ENCODE data around the gene AUTS2.

Gene AUTS2

GRCh38 chr7:69912141-69912540, 313.9 kb downstream of the AUTS2 start:
- Histone ChIP-seq H3K4me2 (ENCODE audit: low read depth, low read length, poor library complexity, severe bottlenecking) (no peak overlapping the region), H3K4me1 (ENCODE audit: insufficient read depth, low read length, poor library complexity, severe bottlenecking) (peaks cover 26% of the 10 kb centered on the region), H3K9me3 (ENCODE audit: insufficient read depth, low read depth, low read length) (peaks cover 10% of the 10 kb centered on the region; the same call in 1 of the 2 replicates), H3K79me2 (ENCODE audit: insufficient read depth, low read length) (peaks cover 56% of the 10 kb centered on the region; the same call in 1 of the 2 replicates), H3K27me3 (ENCODE audit: insufficient read depth, low read length, poor library complexity, severe bottlenecking) (no peaks in the 10 kb centered on the region), H2AFZ (ENCODE audit: low read length) (no peak overlapping the region), H3K36me3 (ENCODE audit: insufficient read depth, low read length) (no peaks in the 10 kb centered on the region), H3K9me2 (replicated peaks; ENCODE audit: low read depth, low read length) (no peaks in the 10 kb centered on the region), H4K20me1 (ENCODE audit: insufficient read depth, low read length, poor library complexity, severe bottlenecking) (no peaks in the 10 kb centered on the region), H3K4me3 (ENCODE audit: low read length, poor library complexity, severe bottlenecking) (no peak overlapping the region), H3F3A (ENCODE audit: low read depth) (no peaks in the 10 kb centered on the region), H3K9ac (ENCODE audit: low read depth, low read length, poor library complexity, severe bottlenecking) (no peak overlapping the region)
- TF ChIP-seq CTCF (conservative IDR thresholded peaks at IDR 0.05; ENCODE audit: low read length) (no peak), EZH2phosphoT487 (IDR thresholded peaks at IDR 0.05; ENCODE audit: borderline replicate concordance) (no peak)

- H3K9me3 ChIP-seq (ENCODE audit: insufficient read depth, low read depth, low read length), result peaks cover 10% of the 10 kb centered on the region; the same call in 1 of the 2 replicates
- no peak for TF ChIP-seq CTCF (conservative IDR thresholded peaks at IDR 0.05; ENCODE audit: low read length)
- TF ChIP-seq EZH2phosphoT487 (IDR thresholded peaks at IDR 0.05; ENCODE audit: borderline replicate concordance), result no peak
- H3F3A ChIP-seq (ENCODE audit: low read depth), result no peaks in the 10 kb centered on the region
- no peaks in the 10 kb centered on the region for H4K20me1 ChIP-seq (ENCODE audit: insufficient read depth, low read length, poor library complexity, severe bottlenecking)
- H3K79me2 ChIP-seq (ENCODE audit: insufficient read depth, low read length), result peaks cover 54% of the 10 kb centered on the region; the same call in 1 of the 2 replicates
- peaks cover 19% of the 10 kb centered on the region for H3K4me1 ChIP-seq (ENCODE audit: insufficient read depth, low read length, poor library complexity, severe bottlenecking)
- no peaks in the 10 kb centered on the region for H3K27me3 ChIP-seq (ENCODE audit: insufficient read depth, low read length, poor library complexity, severe bottlenecking)
- H3K9ac ChIP-seq (ENCODE audit: low read depth, low read length, poor library complexity, severe bottlenecking), result no peak overlapping the region
- H3K9me2 ChIP-seq (replicated peaks; ENCODE audit: low read depth, low read length), result no peaks in the 10 kb centered on the region
- H2AFZ ChIP-seq (ENCODE audit: low read length), result no peak overlapping the region
- no peak overlapping the region for H3K4me3 ChIP-seq (ENCODE audit: low read length, poor library complexity, severe bottlenecking)
- no peaks in the 10 kb centered on the region for H3K36me3 ChIP-seq (ENCODE audit: insufficient read depth, low read length)
- H3K4me2 ChIP-seq (ENCODE audit: low read depth, low read length, poor library complexity, severe bottlenecking), result no peak overlapping the region
Measured at GRCh38 chr7:69912846-69913245, 314.6 kb downstream of the AUTS2 start.

- Histone ChIP-seq H3K9me2 (replicated peaks; ENCODE audit: low read depth, low read length) (no peaks in the 10 kb centered on the region), H3K9me3 (ENCODE audit: insufficient read depth, low read depth, low read length) (no peaks in the 10 kb centered on the region), H3K4me1 (ENCODE audit: insufficient read depth, low read length, poor library complexity, severe bottlenecking) (peaks cover 28% of the 10 kb centered on the region), H3K36me3 (ENCODE audit: insufficient read depth, low read length) (no peaks in the 10 kb centered on the region), H4K20me1 (ENCODE audit: insufficient read depth, low read length, poor library complexity, severe bottlenecking) (no peaks in the 10 kb centered on the region), H2AFZ (ENCODE audit: low read length) (no peak overlapping the region), H3K4me3 (ENCODE audit: low read length, poor library complexity, severe bottlenecking) (no peak overlapping the region), H3K4me2 (ENCODE audit: low read depth, low read length, poor library complexity, severe bottlenecking) (no peak overlapping the region), H3K79me2 (ENCODE audit: insufficient read depth, low read length) (peaks cover 29% of the 10 kb centered on the region), H3K9ac (ENCODE audit: low read depth, low read length, poor library complexity, severe bottlenecking) (no peak overlapping the region), H3F3A (ENCODE audit: low read depth) (no peaks in the 10 kb centered on the region), H3K27me3 (ENCODE audit: insufficient read depth, low read length, poor library complexity, severe bottlenecking) (no peaks in the 10 kb centered on the region)
- no peak for TF ChIP-seq EZH2phosphoT487 (IDR thresholded peaks at IDR 0.05; ENCODE audit: borderline replicate concordance)
Measured at GRCh38 chr7:69919426-69920111, 321.3 kb downstream of the AUTS2 start.

GRCh38 chr7:69920797-69921196, 322.5 kb downstream of the AUTS2 start:
- no peak for TF ChIP-seq EZH2phosphoT487 (IDR thresholded peaks at IDR 0.05; ENCODE audit: borderline replicate concordance)
- no peak for TF ChIP-seq CTCF (conservative IDR thresholded peaks at IDR 0.05; ENCODE audit: low read length)
- Histone ChIP-seq H3K9me2 (replicated peaks; ENCODE audit: low read depth, low read length) (no peaks in the 10 kb centered on the region), H3K9me3 (ENCODE audit: insufficient read depth, low read depth, low read length) (no peaks in the 10 kb centered on the region), H3K4me3 (ENCODE audit: low read length, poor library complexity, severe bottlenecking) (no peak overlapping the region), H3F3A (ENCODE audit: low read depth) (no peaks in the 10 kb centered on the region), H2AFZ (ENCODE audit: low read length) (no peak overlapping the region), H3K4me2 (ENCODE audit: low read depth, low read length, poor library complexity, severe bottlenecking) (no peak overlapping the region), H3K4me1 (ENCODE audit: insufficient read depth, low read length, poor library complexity, severe bottlenecking) (peaks cover 28% of the 10 kb centered on the region), H3K27me3 (ENCODE audit: insufficient read depth, low read length, poor library complexity, severe bottlenecking) (no peaks in the 10 kb centered on the region), H3K9ac (ENCODE audit: low read depth, low read length, poor library complexity, severe bottlenecking) (no peak overlapping the region), H3K36me3 (ENCODE audit: insufficient read depth, low read length) (no peaks in the 10 kb centered on the region), H4K20me1 (ENCODE audit: insufficient read depth, low read length, poor library complexity, severe bottlenecking) (no peaks in the 10 kb centered on the region), H3K79me2 (ENCODE audit: insufficient read depth, low read length) (peaks cover 21% of the 10 kb centered on the region)
